Islet precursor cell (in vitro differentiated cells): ENCODE results near the gene UBE2Q1.

Source experiments
- DNase-seq: peaks from one replicate; pipeline ENCODE4 v3.0.0-alpha.2; 2018

Gene UBE2Q1

GRCh38 chr1:154575951-154576566 lies 17.6 kb upstream of the UBE2Q1 start:
- DNase-seq = no peak

- no peak for DNase-seq
Observed at GRCh38 chr1:154575147-154575927, 16.9 kb upstream of the UBE2Q1 start.

GRCh38 chr1:154574716-154575115 lies 16.3 kb upstream of the UBE2Q1 start:
- no peak for DNase-seq

GRCh38 chr1:154573168-154573510 lies 14.7 kb upstream of the UBE2Q1 start:
- DNase-seq = no peak

GRCh38 chr1:154572468-154573167 lies 14.2 kb upstream of the UBE2Q1 start:
- no peak for DNase-seq

GRCh38 chr1:154571964-154572288 lies 13.5 kb upstream of the UBE2Q1 start:
- DNase-seq = no peak

GRCh38 chr1:154571244-154571963 lies 12.9 kb upstream of the UBE2Q1 start:
- no peak for DNase-seq

- DNase-seq = no peak
Observed at GRCh38 chr1:154568157-154568815, 9.8 kb upstream of the UBE2Q1 start.

GRCh38 chr1:154567386-154568156 lies 9.1 kb upstream of the UBE2Q1 start, which contains the start of gene CHRNB2:
Gene CHRNB2 (plus strand): TSS chr1:154567778. CDS start chr1:154568045, 267 bp downstream.
- peak; percentile 92 for DNase-seq

GRCh38 chr1:154565876-154566275 lies 7.4 kb upstream of the UBE2Q1 start:
- no peak for DNase-seq

- DNase-seq = peak; percentile 96
Observed at GRCh38 chr1:154559466-154560044, 1.1 kb upstream of the UBE2Q1 start.

- peak; percentile 99 for DNase-seq
Observed at GRCh38 chr1:154558720-154559465, 431 bp upstream of the UBE2Q1 start.

GRCh38 chr1:154557248-154557938 lies 1.1 kb downstream of the UBE2Q1 start:
- no peak for DNase-seq

- peak; percentile 83 for DNase-seq
Observed at GRCh38 chr1:154556422-154556821, 2.0 kb downstream of the UBE2Q1 start.

- DNase-seq = no peak
Observed at GRCh38 chr1:154553056-154554030, 5.1 kb downstream of the UBE2Q1 start.

- DNase-seq = no peak
Observed at GRCh38 chr1:154552036-154552435, 6.4 kb downstream of the UBE2Q1 start.

GRCh38 chr1:154551474-154551873 lies 7.0 kb downstream of the UBE2Q1 start:
- no peak for DNase-seq

GRCh38 chr1:154550657-154551056 lies 7.8 kb downstream of the UBE2Q1 start:
- no peak for DNase-seq

- DNase-seq = peak; percentile 12
Observed at GRCh38 chr1:154550070-154550469, 8.4 kb downstream of the UBE2Q1 start.
